ENCODE results near the gene WDR19.

The WDR19 gene

GRCh38 chr4:39278476-39278875, 96.1 kb downstream of the WDR19 start:
- no peak overlapping the region for H3K27ac ChIP-seq

GRCh38 chr4:39279416-39279815, 97.1 kb downstream of the WDR19 start:
- no peak overlapping the region for H3K27ac ChIP-seq
- TF ChIP-seq ZFX (IDR thresholded peaks at IDR 0.05) (no peak), CTCF (conservative IDR thresholded peaks at IDR 0.05) (no peak)

More at GRCh38 chr4:39278476-39278875, 96.1 kb downstream of the WDR19 start:
- TF ChIP-seq CTCF (conservative IDR thresholded peaks at IDR 0.05): no peak
- no peak for TF ChIP-seq ZFX (IDR thresholded peaks at IDR 0.05)

GRCh38 chr4:39280770-39281169, 98.4 kb downstream of the WDR19 start:
- TF ChIP-seq ZFX (IDR thresholded peaks at IDR 0.05): no peak
- no peak for TF ChIP-seq CTCF (conservative IDR thresholded peaks at IDR 0.05)
- H3K27ac ChIP-seq: no peak overlapping the region

- no peak for TF ChIP-seq CTCF (conservative IDR thresholded peaks at IDR 0.05)
- TF ChIP-seq ZFX (IDR thresholded peaks at IDR 0.05): no peak
- no peak overlapping the region for H3K27ac ChIP-seq
Observed at GRCh38 chr4:39285111-39285795, 102.9 kb downstream of the WDR19 start.

GRCh38 chr4:39285853-39286252, 103.5 kb downstream of the WDR19 start:
- TF ChIP-seq ZFX (IDR thresholded peaks at IDR 0.05) (no peak), CTCF (conservative IDR thresholded peaks at IDR 0.05) (no peak)
- H3K27ac ChIP-seq: no peak overlapping the region

GRCh38 chr4:39286263-39286662, 103.9 kb downstream of the WDR19 start:
- H3K27ac ChIP-seq: no peak overlapping the region
- TF ChIP-seq CTCF (conservative IDR thresholded peaks at IDR 0.05) (no peak), ZFX (IDR thresholded peaks at IDR 0.05) (no peak)

GRCh38 chr4:39287223-39287622, 104.9 kb downstream of the WDR19 start:
- H3K27ac ChIP-seq: no peak overlapping the region
- TF ChIP-seq CTCF (conservative IDR thresholded peaks at IDR 0.05) (no peak), ZFX (IDR thresholded peaks at IDR 0.05) (no peak)
